GM21528 (cell line): Measurements from ENCODE around the gene MCTP2.
"Not testable (repeated sequence)": the region's sequence is repeated elsewhere in the genome, so short reads cannot be mapped to it uniquely, and the experiment has no call there.

Source experiments
- ATAC-seq: cut with Tn5 transposase; IDR thresholded peaks from one replicate; pipeline ENCODE4 v1.9.1; 2021; ENCODE audit warnings: mild to moderate bottlenecking, moderate library complexity; ENCODE audit not compliant: unreplicated experiment, low FRiP score

Gene MCTP2

GRCh38 chr15:94493176-94493575 lies 261.8 kb downstream of the MCTP2 start:
- no peak for ATAC-seq

GRCh38 chr15:94493586-94493985 lies 262.2 kb downstream of the MCTP2 start:
- not testable (repeated sequence) for ATAC-seq

- ATAC-seq: no peak
These were observed 263.4 kb downstream of the MCTP2 start for GRCh38 chr15:94494732-94495131.

- no peak for ATAC-seq
These were observed 271.9 kb downstream of the MCTP2 start for GRCh38 chr15:94503293-94503692.

- no peak for ATAC-seq
These were observed 277.9 kb downstream of the MCTP2 start for GRCh38 chr15:94509259-94509658.

GRCh38 chr15:94522125-94522524 lies 290.8 kb downstream of the MCTP2 start:
- no peak for ATAC-seq

GRCh38 chr15:94523873-94524272 lies 292.5 kb downstream of the MCTP2 start:
- no peak for ATAC-seq

GRCh38 chr15:94524565-94524964 lies 293.2 kb downstream of the MCTP2 start:
- no peak for ATAC-seq

- no peak for ATAC-seq
These were observed 294.8 kb downstream of the MCTP2 start for GRCh38 chr15:94526071-94526689.

- ATAC-seq: no peak
These were observed 300.9 kb downstream of the MCTP2 start for GRCh38 chr15:94532226-94532625.
